Hepatocyte (in vitro differentiated cells): ENCODE data around the gene ITGAD. TPM values are rescaled to one million over a fixed set of nuclear protein-coding genes. Genes with fewer than 3 reads are reported as not detected.

Experiments used
- DNase-seq: peaks from one replicate; pipeline ENCODE4 v3.0.0-alpha.2; 2016; ENCODE audit warnings: low spot score
- H2AFZ ChIP-seq: fragments of 200-600 bp; sonication (generic); 2 replicates; pipeline ENCODE4 v1.6.0; 2016; ENCODE audit warnings: antibody characterized with exemption, mild to moderate bottlenecking
- H3K27ac ChIP-seq: fragments of 200-600 bp; sonication (generic); 2 replicates; pipeline ENCODE4 v1.5.1; 2016; ENCODE audit warnings: mild to moderate bottlenecking
- H3K27me3 ChIP-seq: fragments of 200-600 bp; sonication (generic); 2 replicates; pipeline ENCODE4 v1.6.1; 2016
- H3K36me3 ChIP-seq: fragments of 200-600 bp; sonication (generic); replicated peaks from 2 replicates; pipeline ENCODE4 v1.5.1; 2016; ENCODE audit warnings: low read depth; ENCODE audit not compliant: insufficient read depth
- H3K4me1 ChIP-seq: fragments of 200-600 bp; sonication (generic); 2 replicates; pipeline ENCODE4 v1.5.1; 2016; ENCODE audit warnings: mild to moderate bottlenecking, moderate library complexity; ENCODE audit not compliant: insufficient read depth
- H3K4me2 ChIP-seq: fragments of 200-600 bp; sonication (generic); 2 replicates; pipeline ENCODE4 v1.6.0; 2016
- H3K4me3 ChIP-seq: fragments of 200-600 bp; sonication (generic); 2 replicates; pipeline ENCODE4 v1.5.1; 2016; ENCODE audit warnings: mild to moderate bottlenecking
- H3K79me2 ChIP-seq: fragments of 200-600 bp; sonication (generic); 2 replicates; pipeline ENCODE4 v1.6.0; 2017; ENCODE audit warnings: mild to moderate bottlenecking
- H3K9me2 ChIP-seq: fragments of 200-600 bp; sonication (generic); replicated peaks from 2 replicates; pipeline ENCODE4 v1.6.0; 2017; ENCODE audit warnings: mild to moderate bottlenecking; ENCODE audit not compliant: insufficient read depth
- H3K9me3 ChIP-seq: fragments of 200-600 bp; sonication (generic); 2 replicates; pipeline ENCODE4 v1.5.1; 2016; ENCODE audit warnings: low read depth, mild to moderate bottlenecking
- H4K20me1 ChIP-seq: fragments of 200-600 bp; sonication (generic); 2 replicates; pipeline ENCODE4 v1.6.0; 2016; ENCODE audit warnings: mild to moderate bottlenecking; ENCODE audit not compliant: insufficient read depth, poor library complexity, severe bottlenecking
- CTCF ChIP-seq: fragments of 200-600 bp; sonication (generic); IDR thresholded peaks from 2 replicates; pipeline ENCODE4 v1.5.1; 2016; ENCODE audit warnings: antibody characterized with exemption, mild to moderate bottlenecking; ENCODE audit not compliant: poor library complexity
- EZH2 ChIP-seq: fragments of 200-600 bp; sonication (generic); IDR thresholded peaks from 2 replicates; pipeline ENCODE4 v1.6.1; 2016; ENCODE audit warnings: antibody characterized with exemption, mild to moderate bottlenecking, borderline replicate concordance
- EZH2phosphoT487 ChIP-seq: fragments of 200-600 bp; sonication (generic); IDR thresholded peaks from one replicate; pipeline ENCODE4 v1.6.1; 2018; ENCODE audit warnings: antibody characterized with exemption, mild to moderate bottlenecking, low read depth, moderate library complexity; ENCODE audit not compliant: unreplicated experiment, severe bottlenecking
- WGBS: methylation state at CpG from one replicate; pipeline ENCODE4 v1.1.6; 2016; ENCODE audit warnings: low lambda C conversion rate; ENCODE audit errors: missing lambda C conversion rate; 5-methylcytosine and 5-hydroxymethylcytosine counted together
- polyA plus RNA-seq: library from polyadenylated mRNA; unstranded; fragments of >200 nt; fragmentation: Nextera tagmentation; extraction: Ambion mirVana; gene quantifications from 2 replicates; pipeline ENCODE4 v1.2.1, GENCODE V29; 2016
- total RNA-seq: library from RNA; depleted of rRNA; stranded (reverse); fragments of >200 nt; gene quantifications from 2 replicates; pipeline ENCODE4 v1.2.3, GENCODE V29; 2014

The ITGAD gene
- total and polyA plus RNA-seq, 2 experiments from 2014 or later: not detected

GRCh38 chr16:31430380-31431052, 37.4 kb downstream of the ITGAD start:
- Histone ChIP-seq H2AFZ (no peak overlapping the region), H3K4me2 (no peak overlapping the region), H3K27me3 (no peaks in the 10 kb centered on the region), H3K27ac (peak overlapping the region; percentile 60), H3K4me3 (no peak overlapping the region), H3K9me3 (no peaks in the 10 kb centered on the region), H4K20me1 (no peaks in the 10 kb centered on the region), H3K79me2 (no peaks in the 10 kb centered on the region), H3K4me1 (peaks cover 15% of the 10 kb centered on the region), H3K9me2 (no peaks in the 10 kb centered on the region), H3K36me3 (no peaks in the 10 kb centered on the region)
- no peak for DNase-seq
- TF ChIP-seq EZH2: no peak
- no peak for TF ChIP-seq CTCF
- TF ChIP-seq EZH2phosphoT487: no peak
- 65% methylated on average over 5 of the region's 5 CpGs for WGBS

- no peaks in the 10 kb centered on the region for H3K9me3 ChIP-seq
- H3K4me2 ChIP-seq: no peak overlapping the region
- H3K27ac ChIP-seq: no peak overlapping the region
- 93% methylated on average over 44 of the region's 47 CpGs for WGBS
- no peaks in the 10 kb centered on the region for H4K20me1 ChIP-seq
- H3K79me2 ChIP-seq: no peaks in the 10 kb centered on the region
- H2AFZ ChIP-seq: no peak overlapping the region
- no peaks in the 10 kb centered on the region for H3K9me2 ChIP-seq
- DNase-seq: no peak
- H3K27me3 ChIP-seq: no peaks in the 10 kb centered on the region
- H3K4me3 ChIP-seq: no peak overlapping the region
- TF ChIP-seq CTCF (no peak), EZH2 (no peak), EZH2phosphoT487 (no peak)
- no peaks in the 10 kb centered on the region for H3K4me1 ChIP-seq
- H3K36me3 ChIP-seq: no peaks in the 10 kb centered on the region
These were observed 42.4 kb downstream of the ITGAD start for GRCh38 chr16:31435341-31436220.

DNA sequence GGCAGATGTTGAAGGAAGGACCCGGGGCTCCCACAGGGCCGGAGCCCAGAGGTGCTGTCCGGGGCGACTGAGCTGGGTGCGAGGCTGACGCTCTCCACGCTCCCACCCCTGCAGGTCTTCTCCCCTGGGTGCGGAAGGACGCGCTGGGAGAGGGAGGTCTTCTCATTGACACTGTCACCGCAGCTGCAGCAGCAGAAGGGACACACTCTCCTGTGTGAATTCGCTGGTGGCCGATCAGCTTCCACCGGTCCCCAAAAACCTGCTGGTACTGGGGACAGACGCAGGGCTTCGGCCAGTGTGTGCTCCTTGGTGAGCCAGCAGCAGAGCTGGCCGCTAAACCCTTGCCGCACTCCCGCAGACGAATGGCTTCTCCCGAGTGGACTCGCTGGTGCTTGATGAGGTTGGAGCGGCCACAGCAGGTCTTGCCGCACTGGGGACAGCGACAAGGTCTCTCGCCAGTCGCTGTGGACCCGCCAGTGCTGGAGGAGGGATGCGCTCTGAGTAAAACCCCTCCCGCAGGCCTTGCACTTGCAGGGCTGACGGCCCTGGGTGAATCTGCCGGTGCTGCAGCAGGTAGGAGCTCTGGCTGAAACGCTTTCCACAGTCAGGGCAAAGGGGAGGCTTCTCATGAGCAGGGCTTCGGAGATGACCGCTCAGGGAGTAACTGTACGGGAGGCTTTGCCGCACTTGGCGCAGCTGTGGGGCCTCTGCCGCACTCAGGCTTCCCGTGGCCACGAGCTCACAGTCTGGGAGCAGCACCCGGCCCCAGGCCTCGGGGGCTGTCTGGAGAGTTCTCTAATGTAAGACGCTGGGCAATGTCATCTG, 43.3 kb downstream of the ITGAD start:
- no peak overlapping the region for H3K27ac ChIP-seq
- H3K4me3 ChIP-seq: no peak overlapping the region
- no peaks in the 10 kb centered on the region for H3K79me2 ChIP-seq
- TF ChIP-seq CTCF: no peak
- no peak for TF ChIP-seq EZH2
- TF ChIP-seq EZH2phosphoT487: no peak
- no peak overlapping the region for H3K4me2 ChIP-seq
- no peaks in the 10 kb centered on the region for H3K9me2 ChIP-seq
- H3K9me3 ChIP-seq: no peaks in the 10 kb centered on the region
- H4K20me1 ChIP-seq: no peaks in the 10 kb centered on the region
- no peak overlapping the region for H2AFZ ChIP-seq
- H3K4me1 ChIP-seq: no peaks in the 10 kb centered on the region
- no peaks in the 10 kb centered on the region for H3K27me3 ChIP-seq
- DNase-seq: no peak
- WGBS: 91% methylated on average over 44 of the region's 44 CpGs
- no peaks in the 10 kb centered on the region for H3K36me3 ChIP-seq
